Neural crest cell (in vitro differentiated cells): ENCODE data around the gene FCN2. TPM values are rescaled to one million over a fixed set of nuclear protein-coding genes. Genes with fewer than 3 reads are reported as not detected.

Experiments used
- DNase-seq: peaks from one replicate; pipeline ENCODE4 v3.0.0; 2021; ENCODE audit warnings: low read depth, mixed read lengths, low spot score
- H3K27ac Mint-ChIP-seq: one replicate; pipeline ENCODE4 v1.8.0; 2021; ENCODE audit warnings: mild to moderate bottlenecking, mixed read lengths; ENCODE audit not compliant: unreplicated experiment
- H3K27me3 Mint-ChIP-seq: 2 replicates; pipeline ENCODE4 v1.8.0; 2021; ENCODE audit warnings: low read depth, mild to moderate bottlenecking, mixed read lengths
- H3K36me3 Mint-ChIP-seq: 2 replicates; pipeline ENCODE4 v1.8.0; 2021; ENCODE audit warnings: low read depth, mild to moderate bottlenecking, mixed read lengths
- H3K4me1 Mint-ChIP-seq: 2 replicates; pipeline ENCODE4 v1.8.0; 2021; ENCODE audit warnings: mixed read lengths
- H3K4me3 Mint-ChIP-seq: one replicate; pipeline ENCODE4 v1.8.0; 2021; ENCODE audit warnings: mild to moderate bottlenecking, mixed read lengths
- H3K9me3 Mint-ChIP-seq: 2 replicates; pipeline ENCODE4 v1.8.0; 2021; ENCODE audit warnings: mixed read lengths
- CTCF ChIP-seq: fragments of 200-600 bp; sonication (generic); conservative IDR thresholded peaks from 2 replicates; pipeline ENCODE4 v1.5.0; 2021; ENCODE audit warnings: antibody characterized with exemption, mild to moderate bottlenecking
- total RNA-seq: library from RNA; stranded (reverse); gene quantifications from 2 replicates; pipeline ENCODE4 v1.2.1, GENCODE V29; 2021

FCN2 gene
- total RNA-seq, 1 donor from 2014 or later = not detected

GRCh38 chr9:134892221-134892620 lies 11.6 kb downstream of the FCN2 start:
- Mint-ChIP-seq H3K36me3 (no peaks in the 10 kb centered on the region), H3K4me3 (no peak overlapping the region), H3K27ac (no peak overlapping the region), H3K27me3 (no peaks in the 10 kb centered on the region), H3K4me1 (no peaks in the 10 kb centered on the region), H3K9me3 (peaks cover 5% of the 10 kb centered on the region)
- no peak for TF ChIP-seq CTCF
- no peak for DNase-seq

GRCh38 chr9:134892820-134893420 lies 12.3 kb downstream of the FCN2 start:
- Mint-ChIP-seq H3K36me3 (no peaks in the 10 kb centered on the region), H3K4me3 (no peak overlapping the region), H3K27me3 (no peaks in the 10 kb centered on the region), H3K9me3 (peaks cover 5% of the 10 kb centered on the region), H3K4me1 (no peaks in the 10 kb centered on the region), H3K27ac (no peak overlapping the region)
- DNase-seq = no peak
- no peak for TF ChIP-seq CTCF

- peaks cover 7% of the 10 kb centered on the region for H3K9me3 Mint-ChIP-seq
- no peaks in the 10 kb centered on the region for H3K27me3 Mint-ChIP-seq
- no peak for DNase-seq
- H3K27ac Mint-ChIP-seq = no peak overlapping the region
- no peaks in the 10 kb centered on the region for H3K4me1 Mint-ChIP-seq
- no peak overlapping the region for H3K4me3 Mint-ChIP-seq
- TF ChIP-seq CTCF = no peak
- no peaks in the 10 kb centered on the region for H3K36me3 Mint-ChIP-seq
Measured at GRCh38 chr9:134894136-134894860, 13.7 kb downstream of the FCN2 start.

- peaks cover 3% of the 10 kb centered on the region for H3K27me3 Mint-ChIP-seq
- H3K4me3 Mint-ChIP-seq = no peak overlapping the region
- TF ChIP-seq CTCF = no peak
- H3K36me3 Mint-ChIP-seq = no peaks in the 10 kb centered on the region
- peaks cover 11% of the 10 kb centered on the region for H3K9me3 Mint-ChIP-seq
- no peaks in the 10 kb centered on the region for H3K4me1 Mint-ChIP-seq
- DNase-seq = no peak
- no peak overlapping the region for H3K27ac Mint-ChIP-seq
Measured at GRCh38 chr9:134895097-134895496, 14.5 kb downstream of the FCN2 start.

- TF ChIP-seq CTCF = no peak
- Mint-ChIP-seq H3K27ac (no peak overlapping the region), H3K4me3 (no peak overlapping the region), H3K9me3 (peaks cover 11% of the 10 kb centered on the region), H3K36me3 (no peaks in the 10 kb centered on the region), H3K27me3 (peaks cover 3% of the 10 kb centered on the region), H3K4me1 (no peaks in the 10 kb centered on the region)
- DNase-seq = no peak
Measured at GRCh38 chr9:134895567-134895907, 14.9 kb downstream of the FCN2 start.
